Keratinocyte (primary cell): ENCODE measurements around the gene SORBS2. TPM values are rescaled to one million over a fixed set of nuclear protein-coding genes. Genes with fewer than 3 reads are reported as not detected.
A peak's percentile ranks its signal among the peaks of the same experiment; 100 is the strongest.

Experiments
- DNase-seq: peaks from one replicate; pipeline ENCODE4 v3.0.0-alpha.2; 2011; ENCODE audit warnings: low read depth, missing footprints, low spot score
- FAIRE-seq: peaks from 2 replicates; lab custom pipeline; 2011; peaks lifted over from hg19 to GRCh38; lab: Jason Lieb, UNC
- H2AFZ ChIP-seq: 2 replicates; pipeline ENCODE4 v1.6.0; 2012; ENCODE audit warnings: low read length, control low read depth, inconsistent platforms; ENCODE audit not compliant: control insufficient read depth
- H3K27ac ChIP-seq: 2 replicates; pipeline ENCODE4 v1.5.1; 2011; ENCODE audit warnings: low read length; ENCODE audit not compliant: control insufficient read depth, insufficient read depth
- H3K27me3 ChIP-seq: 3 replicates; pipeline ENCODE4 v1.6.0; 2011; ENCODE audit warnings: low read length; ENCODE audit not compliant: control insufficient read depth, insufficient read depth; ENCODE audit errors: extremely low read depth
- H3K36me3 ChIP-seq, 2 experiments: 2 replicates in 1 of 2; 3 replicates in 1 of 2; pipeline ENCODE4 v1.5.1; 2011; ENCODE audit warnings: low read length in 2 of 2, mild to moderate bottlenecking in 1 of 2; ENCODE audit not compliant: control insufficient read depth in 2 of 2, insufficient read depth in 2 of 2; ENCODE audit errors: extremely low read depth in 1 of 2
- H3K4me1 ChIP-seq: 3 replicates; pipeline ENCODE4 v1.5.1; 2011; ENCODE audit warnings: low read length; ENCODE audit not compliant: control insufficient read depth, insufficient read depth; ENCODE audit errors: extremely low read depth
- H3K4me2 ChIP-seq: 3 replicates; pipeline ENCODE4 v1.6.0; 2011; ENCODE audit warnings: low read depth, low read length; ENCODE audit not compliant: control insufficient read depth, insufficient read depth; ENCODE audit errors: extremely low read depth
- H3K4me3 ChIP-seq, 3 experiments: fragments of 200-600 bp in 1 of 3; sonication (generic) in 1 of 3; 2 replicates in 2 of 3; 3 replicates in 1 of 3; pipeline ENCODE4 v1.5.1; 2011 to 2016; ENCODE audit warnings: low read length in 3 of 3, mild to moderate bottlenecking in 3 of 3, control low read depth in 2 of 3, inconsistent platforms in 1 of 3, low read depth in 1 of 3, mixed read lengths in 1 of 3, mixed run types in 1 of 3, moderate library complexity in 1 of 3; ENCODE audit not compliant: control insufficient read depth in 2 of 3, insufficient read depth in 2 of 3; ENCODE audit errors: extremely low read depth in 1 of 3
- H3K79me2 ChIP-seq: 2 replicates; pipeline ENCODE4 v1.6.0; 2012; ENCODE audit warnings: low read length; ENCODE audit not compliant: control insufficient read depth, insufficient read depth
- H3K9ac ChIP-seq: 3 replicates; pipeline ENCODE4 v1.6.0; 2011; ENCODE audit warnings: low read length; ENCODE audit not compliant: control insufficient read depth, insufficient read depth; ENCODE audit errors: extremely low read depth
- H3K9me1 ChIP-seq: 3 replicates; pipeline ENCODE4 v1.6.0; 2011; ENCODE audit warnings: low read length; ENCODE audit not compliant: control insufficient read depth, insufficient read depth; ENCODE audit errors: extremely low read depth
- H3K9me3 ChIP-seq: 2 replicates; pipeline ENCODE4 v1.5.1; 2012; ENCODE audit warnings: low read depth, low read length; ENCODE audit not compliant: control insufficient read depth
- H4K20me1 ChIP-seq: 3 replicates; pipeline ENCODE4 v1.6.0; 2011; ENCODE audit warnings: low read length; ENCODE audit not compliant: control insufficient read depth, insufficient read depth; ENCODE audit errors: extremely low read depth
- EZH2 ChIP-seq: IDR thresholded peaks from one replicate; pipeline ENCODE4 v1.6.1; 2012; ENCODE audit warnings: inconsistent platforms, mild to moderate bottlenecking, low read length, moderate library complexity
- dilution Hi-C: fragments of 300-500 bp; cut with MboI; formaldehyde crosslinking; loops from one replicate; pipeline ENCODE4 v1.7.0; 2020; ENCODE audit warnings: low sequenced_read_pairs; ENCODE audit not compliant: extremely low pct_ligation_motif_present
- polyA plus RNA-seq, 5 experiments: library from polyadenylated mRNA; depleted of rRNA in 3 of 5; stranded (reverse) in 3 of 5; stranded (forward) in 1 of 5; unstranded in 1 of 5; fragments of >200 nt; gene quantifications; 1 replicate in 1 of 5; 2 replicates in 3 of 5; 3 replicates in 1 of 5; pipeline versions ENCODE4 v1.2.1 to v1.2.3, GENCODE V29; 2011 to 2012; ENCODE audit warnings: missing spikeins in 2 of 5, low read depth in 1 of 5, low replicate concordance in 1 of 5
- TF ChIP-seq, protein P1 (sequence below), 3 experiments: IDR thresholded peaks in 1 of 3; conservative IDR thresholded peaks in 1 of 3; optimal IDR thresholded peaks in 1 of 3; 2 replicates in 2 of 3; 3 replicates in 1 of 3; pipeline versions ENCODE3 to v1.5.1; 2011; ENCODE audit warnings: low read length in 3 of 3, mild to moderate bottlenecking in 3 of 3, moderate library complexity in 2 of 3, control low read depth in 1 of 3, inconsistent platforms in 1 of 3; ENCODE audit not compliant: insufficient read depth in 2 of 3; ENCODE audit errors: extremely low read depth in 1 of 3

Gene SORBS2
- polyA plus RNA-seq, 1 donor (not counting 4 experiments of a cell fraction or from before 2014, with no cell fraction given) = 0.14 TPM

DNA sequence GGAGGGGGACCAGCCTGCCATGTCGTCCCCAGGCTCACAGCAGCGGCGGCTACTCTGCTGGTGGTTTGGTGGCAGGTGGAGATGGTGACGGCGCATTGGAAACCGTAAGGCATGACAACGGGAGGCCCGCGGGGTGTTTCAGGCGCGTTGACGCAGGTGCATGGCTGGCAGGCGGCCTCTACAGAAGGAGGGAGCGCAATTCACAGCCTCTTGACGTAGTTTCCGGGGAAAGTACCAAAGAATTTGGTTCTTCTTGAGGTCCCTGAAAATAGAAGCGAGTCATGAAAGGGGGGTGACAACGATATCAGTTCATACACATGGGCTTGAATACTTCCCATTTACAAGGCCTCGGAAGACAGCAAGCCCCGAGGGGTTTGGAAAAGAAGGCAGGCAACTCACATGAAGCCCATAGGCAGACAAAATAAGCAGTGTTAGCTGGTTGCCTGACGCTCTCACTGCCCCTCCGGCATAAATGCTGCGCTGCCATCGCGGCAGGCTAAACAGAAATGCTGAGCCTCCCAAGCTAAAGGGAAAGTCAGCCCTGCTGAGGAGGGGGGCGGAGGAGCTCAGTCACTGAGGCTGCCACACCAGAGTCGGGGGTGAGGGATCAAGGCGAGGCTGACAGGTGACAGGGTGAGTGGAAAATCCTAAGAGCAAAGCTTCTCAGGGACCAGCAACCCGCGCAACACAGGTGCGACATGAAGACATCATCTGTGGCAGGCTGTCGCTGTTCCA lies 224.4 kb downstream of the SORBS2 start:
- no peaks in the 10 kb centered on the region for H3K79me2 ChIP-seq
- H4K20me1 ChIP-seq = no peaks in the 10 kb centered on the region
- FAIRE-seq (no peak), DNase-seq (no peak)
- H3K4me3 ChIP-seq = no peak overlapping the region
- H3K9me1 ChIP-seq = no peaks in the 10 kb centered on the region
- TF ChIP-seq, protein P1, sequence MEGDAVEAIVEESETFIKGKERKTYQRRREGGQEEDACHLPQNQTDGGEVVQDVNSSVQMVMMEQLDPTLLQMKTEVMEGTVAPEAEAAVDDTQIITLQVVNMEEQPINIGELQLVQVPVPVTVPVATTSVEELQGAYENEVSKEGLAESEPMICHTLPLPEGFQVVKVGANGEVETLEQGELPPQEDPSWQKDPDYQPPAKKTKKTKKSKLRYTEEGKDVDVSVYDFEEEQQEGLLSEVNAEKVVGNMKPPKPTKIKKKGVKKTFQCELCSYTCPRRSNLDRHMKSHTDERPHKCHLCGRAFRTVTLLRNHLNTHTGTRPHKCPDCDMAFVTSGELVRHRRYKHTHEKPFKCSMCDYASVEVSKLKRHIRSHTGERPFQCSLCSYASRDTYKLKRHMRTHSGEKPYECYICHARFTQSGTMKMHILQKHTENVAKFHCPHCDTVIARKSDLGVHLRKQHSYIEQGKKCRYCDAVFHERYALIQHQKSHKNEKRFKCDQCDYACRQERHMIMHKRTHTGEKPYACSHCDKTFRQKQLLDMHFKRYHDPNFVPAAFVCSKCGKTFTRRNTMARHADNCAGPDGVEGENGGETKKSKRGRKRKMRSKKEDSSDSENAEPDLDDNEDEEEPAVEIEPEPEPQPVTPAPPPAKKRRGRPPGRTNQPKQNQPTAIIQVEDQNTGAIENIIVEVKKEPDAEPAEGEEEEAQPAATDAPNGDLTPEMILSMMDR (optimal IDR thresholded peaks at IDR 0.05 in 1 of 3, IDR thresholded peaks at IDR 0.05 in 1 of 3, conservative IDR thresholded peaks at IDR 0.05 in 1 of 3; ENCODE audit: extremely low read depth in 1 of 3, insufficient read depth in 2 of 3, low read length in 3 of 3) = no peak
- peak; percentile 39 for TF ChIP-seq EZH2
- dilution Hi-C loops = no loop called here
- H3K4me1 ChIP-seq = peaks cover 6% of the 10 kb centered on the region
- H2AFZ ChIP-seq = no peak overlapping the region
- no peak overlapping the region for H3K9ac ChIP-seq
- H3K27ac ChIP-seq = no peak overlapping the region
- no peaks in the 10 kb centered on the region for H3K9me3 ChIP-seq
- peak overlapping the region; percentile 29 for H3K4me2 ChIP-seq
- H3K36me3 ChIP-seq = no peaks in the 10 kb centered on the region
- H3K27me3 ChIP-seq = peaks cover 26% of the 10 kb centered on the region

DNA sequence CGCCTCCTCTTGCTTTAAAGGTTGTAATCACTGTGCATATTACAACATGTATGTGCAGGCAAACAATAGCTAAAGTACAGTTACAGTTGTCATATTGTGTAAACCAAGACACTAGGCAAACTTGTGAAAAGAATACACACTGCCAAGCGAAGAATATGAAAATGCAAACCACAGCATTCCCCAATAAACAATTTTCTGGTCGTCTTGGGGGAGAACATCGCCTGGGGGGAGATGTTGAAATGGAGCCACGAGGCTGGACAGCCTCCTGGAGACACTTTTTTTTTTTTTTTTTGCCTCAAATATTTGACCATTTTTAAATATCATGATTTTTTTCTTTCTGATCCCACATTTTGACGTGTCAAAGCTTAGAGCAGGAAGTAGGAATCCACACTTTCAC lies 225.0 kb downstream of the SORBS2 start:
- H3K9me1 ChIP-seq = no peaks in the 10 kb centered on the region
- no peaks in the 10 kb centered on the region for H3K79me2 ChIP-seq
- H3K4me3 ChIP-seq = no peak overlapping the region
- H3K4me2 ChIP-seq = peak overlapping the region; percentile 29
- TF ChIP-seq, protein P1 (optimal IDR thresholded peaks at IDR 0.05 in 1 of 3, IDR thresholded peaks at IDR 0.05 in 1 of 3, conservative IDR thresholded peaks at IDR 0.05 in 1 of 3; ENCODE audit: extremely low read depth in 1 of 3, insufficient read depth in 2 of 3, low read length in 3 of 3) = no peak
- TF ChIP-seq EZH2 = no peak
- no peaks in the 10 kb centered on the region for H4K20me1 ChIP-seq
- no peaks in the 10 kb centered on the region for H3K9me3 ChIP-seq
- dilution Hi-C loops = no loop called here
- DNase-seq = no peak
- H3K4me1 ChIP-seq = peaks cover 6% of the 10 kb centered on the region
- no peak for FAIRE-seq
- no peak overlapping the region for H3K9ac ChIP-seq
- no peak overlapping the region for H2AFZ ChIP-seq
- peaks cover 26% of the 10 kb centered on the region for H3K27me3 ChIP-seq
- H3K27ac ChIP-seq = no peak overlapping the region
- H3K36me3 ChIP-seq = no peaks in the 10 kb centered on the region
